IPS-11a (cell line): Measurements from ENCODE around the gene FANCG.

Experiments used
- H3K4me3 ChIP-seq: one replicate; pipeline ENCODE4 v1.5.1; 2013; ENCODE audit warnings: low read depth, low read length, control low read depth

FANCG gene

DNA sequence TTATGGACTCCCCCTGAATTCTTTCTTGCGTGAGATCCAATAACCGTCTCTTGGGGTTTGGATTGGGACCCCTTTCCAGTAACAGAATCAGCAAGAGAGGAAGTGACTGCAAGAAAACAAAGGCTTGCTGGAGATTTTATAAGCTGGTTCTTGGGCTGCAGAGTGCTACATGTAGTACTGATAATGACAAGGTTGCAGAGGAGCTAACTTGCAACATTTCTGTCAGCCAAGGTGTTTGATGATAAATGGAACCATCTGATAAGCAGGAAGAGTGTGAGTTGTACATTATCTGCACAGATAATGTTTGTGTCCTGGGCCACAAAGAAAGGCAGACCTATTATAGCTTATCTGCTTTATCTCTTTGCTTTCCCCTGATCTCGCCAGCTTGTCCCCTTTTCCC lies 53.1 kb downstream of the FANCG start:
- no peak overlapping the region for H3K4me3 ChIP-seq
